ENCODE measurements around the gene MED22. TPM values are rescaled to one million over a fixed set of nuclear protein-coding genes. Genes with fewer than 3 reads are reported as not detected.
A peak's percentile ranks its signal among the peaks of the same experiment; 100 is the strongest.

MED22 gene
- polyA plus RNA-seq, 3 donors = 6.8 to 27.7 (median 9.6) TPM

DNA sequence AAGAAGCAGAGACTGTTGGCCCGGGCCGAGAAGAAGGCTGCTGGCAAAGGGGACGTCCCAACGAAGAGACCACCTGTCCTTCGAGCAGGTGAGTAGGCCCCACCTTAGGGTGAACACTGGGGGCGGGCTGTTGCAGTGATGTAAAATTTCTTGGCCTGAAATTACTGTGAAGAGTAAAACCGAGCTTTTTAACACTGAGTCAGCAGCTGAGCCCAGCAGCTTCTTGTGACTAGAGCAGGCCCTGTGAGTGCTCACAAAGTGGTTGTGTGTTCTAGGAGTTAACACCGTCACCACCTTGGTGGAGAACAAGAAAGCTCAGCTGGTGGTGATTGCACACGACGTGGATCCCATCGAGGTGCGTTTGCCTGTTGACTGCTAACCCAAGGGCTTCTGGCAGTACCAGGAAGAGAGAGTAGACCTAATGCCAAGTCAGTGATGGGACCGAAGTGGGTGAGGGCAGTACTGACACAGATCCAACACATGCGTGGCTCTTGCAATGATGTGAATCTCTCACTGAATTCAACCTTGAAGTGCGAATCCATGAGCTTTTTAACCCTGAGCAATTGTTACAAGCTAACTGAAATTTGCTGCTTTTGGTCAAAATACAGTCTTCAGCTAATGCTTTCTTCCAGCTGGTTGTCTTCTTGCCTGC, 2.2 kb upstream of the MED22 start:
- intact Hi-C loops (cut with micrococcal nuclease) = no loop called here
- peaks cover 40% of the 10 kb centered on the region for H3K4me1 Mint-ChIP-seq
- peaks cover 0 to 6% (median 0%) of the 10 kb centered on the region in 7 donors for H3K9me3 Mint-ChIP-seq
- H3K9ac ChIP-seq (ENCODE audit: insufficient read depth, low read length, poor library complexity, severe bottlenecking) = peak overlapping the region; percentile 99
- peaks cover 57 to 70% of the 10 kb centered on the region in 2 donors for H3K36me3 Mint-ChIP-seq
- H3K27ac ChIP-seq (ENCODE audit: low read depth in 1 of 2, low read length in 2 of 2) = peak overlapping the region in 1 of 2 donors; percentile 98
- no peaks in the 10 kb centered on the region for H3K9me3 ChIP-seq (replicated peaks in 1 of 2; ENCODE audit: control insufficient read depth in 1 of 2, insufficient read depth in 1 of 2, low read length in 2 of 2)
- TF ChIP-seq, protein P1, sequence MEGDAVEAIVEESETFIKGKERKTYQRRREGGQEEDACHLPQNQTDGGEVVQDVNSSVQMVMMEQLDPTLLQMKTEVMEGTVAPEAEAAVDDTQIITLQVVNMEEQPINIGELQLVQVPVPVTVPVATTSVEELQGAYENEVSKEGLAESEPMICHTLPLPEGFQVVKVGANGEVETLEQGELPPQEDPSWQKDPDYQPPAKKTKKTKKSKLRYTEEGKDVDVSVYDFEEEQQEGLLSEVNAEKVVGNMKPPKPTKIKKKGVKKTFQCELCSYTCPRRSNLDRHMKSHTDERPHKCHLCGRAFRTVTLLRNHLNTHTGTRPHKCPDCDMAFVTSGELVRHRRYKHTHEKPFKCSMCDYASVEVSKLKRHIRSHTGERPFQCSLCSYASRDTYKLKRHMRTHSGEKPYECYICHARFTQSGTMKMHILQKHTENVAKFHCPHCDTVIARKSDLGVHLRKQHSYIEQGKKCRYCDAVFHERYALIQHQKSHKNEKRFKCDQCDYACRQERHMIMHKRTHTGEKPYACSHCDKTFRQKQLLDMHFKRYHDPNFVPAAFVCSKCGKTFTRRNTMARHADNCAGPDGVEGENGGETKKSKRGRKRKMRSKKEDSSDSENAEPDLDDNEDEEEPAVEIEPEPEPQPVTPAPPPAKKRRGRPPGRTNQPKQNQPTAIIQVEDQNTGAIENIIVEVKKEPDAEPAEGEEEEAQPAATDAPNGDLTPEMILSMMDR (IDR thresholded peaks at IDR 0.05) = no peak
- WGBS (ENCODE audit: insufficient coverage) = 98% methylated on average over 15 of the region's 15 CpGs
- H3K4me3 Mint-ChIP-seq = no peak overlapping the region
- H3K4me3 ChIP-seq (replicated peaks in 1 of 3; ENCODE audit: low read depth in 2 of 3, low read length in 3 of 3) = no peak overlapping the region
- peaks cover 0 to 2% (median 0%) of the 10 kb centered on the region in 3 donors for H3K27me3 Mint-ChIP-seq (ENCODE audit: low read depth in 3 of 3)
- H2AFZ ChIP-seq (ENCODE audit: insufficient read depth, low read depth, low read length, poor library complexity, severe bottlenecking) = no peak overlapping the region
- H3K4me1 ChIP-seq (ENCODE audit: control insufficient read depth in 1 of 2, insufficient read depth in 2 of 2, low read length in 2 of 2) = peaks cover 30 to 38% of the 10 kb centered on the region in 2 donors
- H3K27me3 ChIP-seq (ENCODE audit: control insufficient read depth in 2 of 2, insufficient read depth in 2 of 2, low read length in 2 of 2) = no peaks in the 10 kb centered on the region
- H3K4me2 ChIP-seq (replicated peaks; ENCODE audit: extremely low read depth, low read length, poor library complexity, severe bottlenecking) = no peak overlapping the region
- peak overlapping the region in 4 of 7 donors; percentile 37 to 94 (median 47) for H3K27ac Mint-ChIP-seq
- H3K79me2 ChIP-seq (ENCODE audit: insufficient read depth, low read length) = peaks cover 46% of the 10 kb centered on the region
- peaks cover 63 to 71% of the 10 kb centered on the region in 2 donors for H3K36me3 ChIP-seq (replicated peaks in 1 of 2; ENCODE audit: control insufficient read depth in 1 of 2, insufficient read depth in 2 of 2, low read length in 2 of 2)
- H4K20me1 ChIP-seq (ENCODE audit: insufficient read depth, low read length) = peaks cover 71% of the 10 kb centered on the region
- DNase-seq = no peak

DNA sequence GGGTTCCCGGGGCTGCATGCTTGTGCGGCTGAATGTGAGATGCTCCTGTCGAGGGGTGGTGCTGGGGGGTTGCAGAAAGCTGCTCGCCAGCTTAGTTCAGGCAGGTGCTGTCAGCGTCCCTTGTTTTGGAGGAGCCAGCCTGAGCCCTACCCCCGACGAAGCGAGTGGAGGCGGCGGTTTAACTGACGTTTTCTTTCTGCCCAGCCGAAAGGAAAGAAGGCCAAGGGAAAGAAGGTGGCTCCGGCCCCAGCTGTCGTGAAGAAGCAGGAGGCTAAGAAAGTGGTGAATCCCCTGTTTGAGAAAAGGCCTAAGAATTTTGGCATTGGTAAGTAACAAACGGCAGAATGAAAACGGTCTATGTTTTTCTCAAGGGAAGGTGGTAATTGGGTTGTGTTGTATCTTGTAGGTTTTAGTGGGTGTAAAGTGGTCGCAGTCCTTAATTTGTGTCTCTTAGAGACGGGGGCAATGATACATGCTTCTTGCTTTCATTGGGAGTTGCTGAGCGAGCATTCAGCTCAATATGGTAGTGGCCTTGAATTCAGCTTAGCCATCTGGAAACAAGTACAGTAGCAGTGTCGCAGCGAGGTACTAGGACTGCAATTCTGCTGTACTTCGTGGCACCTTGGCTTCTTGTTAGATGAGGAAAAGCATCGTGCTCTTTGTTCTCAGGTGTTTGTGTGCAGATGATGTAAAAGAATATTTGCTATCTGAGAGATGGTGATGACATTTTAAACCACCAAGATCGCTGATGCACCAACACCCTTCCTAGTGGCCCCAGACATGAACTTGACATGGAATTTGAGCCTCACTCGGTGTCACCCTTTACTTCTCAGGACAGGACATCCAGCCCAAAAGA, 1.0 kb upstream of the MED22 start:
- Histone ChIP-seq H3K36me3 (replicated peaks in 1 of 2; ENCODE audit: control insufficient read depth in 1 of 2, insufficient read depth in 2 of 2, low read length in 2 of 2) (peaks cover 74 to 76% of the 10 kb centered on the region in 2 donors), H4K20me1 (ENCODE audit: insufficient read depth, low read length) (peaks cover 68% of the 10 kb centered on the region), H3K79me2 (ENCODE audit: insufficient read depth, low read length) (peaks cover 42% of the 10 kb centered on the region), H3K4me2 (replicated peaks; ENCODE audit: extremely low read depth, low read length, poor library complexity, severe bottlenecking) (peak overlapping the region; percentile 97), H3K9me3 (replicated peaks in 1 of 2; ENCODE audit: control insufficient read depth in 1 of 2, insufficient read depth in 1 of 2, low read length in 2 of 2) (no peaks in the 10 kb centered on the region), H3K4me3 (replicated peaks in 1 of 3; ENCODE audit: low read depth in 2 of 3, low read length in 3 of 3) (peak overlapping the region; percentile 92 to 100 (median 96)), H3K9ac (ENCODE audit: insufficient read depth, low read length, poor library complexity, severe bottlenecking) (peak overlapping the region; percentile 99), H2AFZ (ENCODE audit: insufficient read depth, low read depth, low read length, poor library complexity, severe bottlenecking) (peak overlapping the region; percentile 99), H3K27ac (ENCODE audit: low read depth in 1 of 2, low read length in 2 of 2) (peak overlapping the region; percentile 87 to 98), H3K4me1 (ENCODE audit: control insufficient read depth in 1 of 2, insufficient read depth in 2 of 2, low read length in 2 of 2) (peaks cover 22 to 30% of the 10 kb centered on the region in 2 donors), H3K27me3 (ENCODE audit: control insufficient read depth in 2 of 2, insufficient read depth in 2 of 2, low read length in 2 of 2) (no peaks in the 10 kb centered on the region)
- intact Hi-C loops (cut with micrococcal nuclease) = loop anchor here in 1 of 2 donors (1.0 kb wide), 1 partner anchor 27 kb away; the partner anchor contains the start of genes STKLD1 and SURF4
- Mint-ChIP-seq H3K27me3 (ENCODE audit: low read depth in 3 of 3) (peaks cover 0 to 2% (median 0%) of the 10 kb centered on the region in 3 donors), H3K4me3 (peak overlapping the region; percentile 92 to 96), H3K36me3 (peaks cover 68 to 75% of the 10 kb centered on the region in 2 donors), H3K9me3 (peaks cover 0 to 6% (median 0%) of the 10 kb centered on the region in 7 donors), H3K27ac (peak overlapping the region; percentile 90 to 96 (median 95)), H3K4me1 (peaks cover 32% of the 10 kb centered on the region)
- no peak for DNase-seq
- TF ChIP-seq, protein P1 (IDR thresholded peaks at IDR 0.05) = no peak
- 18% methylated on average over 17 of the region's 25 CpGs for WGBS (ENCODE audit: insufficient coverage)
